Activated CD8-positive, alpha-beta memory T cell treated with anti-CD3 and anti-CD28 coated beads for 24 hours (primary cell): ENCODE results near the gene ADNP2.
"Not testable (repeated sequence)": the region's sequence is repeated elsewhere in the genome, so short reads cannot be mapped to it uniquely, and the experiment has no call there.

Experiments used
- DNase-seq: peaks from one replicate; pipeline ENCODE4 v3.0.0-alpha.2; 2020

The ADNP2 gene

DNA sequence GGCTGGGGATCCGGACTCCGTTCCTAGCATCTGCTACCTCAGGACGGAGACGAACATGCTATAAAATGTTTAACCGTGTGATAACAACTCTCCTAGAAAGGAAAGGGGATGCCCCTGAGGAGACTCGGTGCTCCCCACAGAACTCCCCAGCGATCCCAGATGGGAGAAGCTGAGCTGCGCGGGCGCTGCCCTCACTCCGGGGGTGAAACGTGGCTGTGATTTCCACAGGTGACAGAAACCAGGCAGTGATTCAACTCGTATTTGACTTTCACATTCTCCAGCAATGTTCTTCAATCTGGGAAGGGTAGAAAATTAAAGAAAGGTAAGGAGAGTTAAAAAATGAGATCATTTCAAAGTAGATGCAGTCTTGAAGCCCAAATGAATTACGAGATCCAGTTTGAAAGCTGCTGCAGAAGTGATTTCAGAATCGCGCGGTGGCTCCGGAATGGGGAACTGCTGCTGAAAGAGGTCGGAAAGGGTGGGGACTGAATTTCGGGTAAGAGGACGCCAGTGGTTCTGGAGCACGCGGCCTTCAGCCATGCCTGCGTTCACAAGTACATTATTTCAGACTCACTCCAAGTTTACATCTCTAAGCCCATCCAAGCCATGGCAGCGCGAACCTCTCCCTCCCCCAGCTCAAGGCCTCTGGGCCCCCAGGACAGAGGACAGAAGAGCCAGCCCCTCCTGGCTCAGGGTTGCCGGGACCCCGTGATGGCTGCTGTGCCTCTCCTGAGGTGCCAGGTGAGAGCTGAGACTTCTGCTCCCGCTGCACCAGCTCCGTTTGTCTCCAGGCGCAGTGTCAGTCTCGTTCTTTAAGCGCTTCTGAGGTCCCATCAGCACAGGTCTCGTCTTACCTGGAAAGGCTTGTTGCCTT, 39.5 kb downstream of the ADNP2 start:
- no peak for DNase-seq

- no peak for DNase-seq
Measured at GRCh38 chr18:80149667-80150066, 40.6 kb downstream of the ADNP2 start.

DNA sequence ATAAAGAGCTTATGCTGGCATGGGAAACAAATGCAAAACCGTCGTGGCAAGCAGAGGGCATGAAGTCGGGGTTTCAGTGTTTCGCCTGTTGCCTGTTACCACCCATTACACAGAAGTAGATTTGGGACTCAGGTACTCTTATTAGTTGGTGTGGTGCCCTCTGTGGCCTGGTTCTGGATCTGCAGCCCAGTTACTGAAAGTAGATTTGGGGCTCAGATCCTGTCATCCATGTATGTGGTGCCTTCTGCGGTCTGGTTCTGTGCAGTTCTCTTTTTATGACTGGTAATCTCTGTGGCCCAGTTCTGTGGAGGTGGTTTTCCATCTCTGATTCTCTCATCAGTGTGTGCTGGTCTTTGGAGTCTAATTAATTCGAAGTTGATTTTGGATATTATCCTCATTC, 45.2 kb downstream of the ADNP2 start:
- no peak for DNase-seq

DNA sequence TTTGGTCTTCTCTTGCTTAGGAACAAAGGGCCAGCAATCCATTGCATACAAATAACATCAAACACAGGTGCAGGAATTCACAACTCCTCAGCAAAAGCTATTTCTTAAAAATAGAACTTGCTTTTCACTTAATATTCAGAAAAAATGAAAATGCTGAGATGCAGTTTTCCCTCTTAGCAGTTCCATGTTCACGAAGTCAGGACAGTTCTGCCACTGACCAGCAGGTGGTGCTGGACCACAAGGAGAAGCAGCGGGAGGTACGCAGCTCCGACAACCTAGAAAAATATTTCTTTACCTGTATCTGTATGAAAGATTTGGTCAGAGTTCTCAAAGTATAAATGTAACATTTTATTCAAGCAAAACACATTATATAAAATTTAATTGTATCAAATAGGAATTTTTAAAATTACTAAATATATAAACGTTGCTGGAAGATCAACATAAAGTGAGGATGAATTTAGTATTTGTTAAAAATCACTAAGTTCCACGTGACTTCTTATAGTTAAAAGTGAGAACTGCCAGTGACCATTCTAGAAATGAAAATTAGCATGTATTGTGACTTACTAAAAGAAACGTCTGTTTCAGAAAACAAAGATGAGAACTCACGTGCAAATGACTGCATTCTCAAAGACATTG, 48.8 kb downstream of the ADNP2 start:
- peak; percentile 88 for DNase-seq

- peak; percentile 52 for DNase-seq
Measured at GRCh38 chr18:80158365-80158764, 49.3 kb downstream of the ADNP2 start.

GRCh38 chr18:80159713-80160636, 50.9 kb downstream of the ADNP2 start:
- peak; percentile 67 for DNase-seq

GRCh38 chr18:80161781-80162417, 52.8 kb downstream of the ADNP2 start:
- DNase-seq: no peak

GRCh38 chr18:80163183-80163582, 54.1 kb downstream of the ADNP2 start:
- DNase-seq: no peak

GRCh38 chr18:80164727-80165355, 55.8 kb downstream of the ADNP2 start:
- not testable (repeated sequence) for DNase-seq

- DNase-seq: no peak
Measured at GRCh38 chr18:80166240-80166639, 57.2 kb downstream of the ADNP2 start.

GRCh38 chr18:80166725-80167124, 57.7 kb downstream of the ADNP2 start:
- DNase-seq: no peak

GRCh38 chr18:80167331-80167730, 58.3 kb downstream of the ADNP2 start:
- no peak for DNase-seq

DNA sequence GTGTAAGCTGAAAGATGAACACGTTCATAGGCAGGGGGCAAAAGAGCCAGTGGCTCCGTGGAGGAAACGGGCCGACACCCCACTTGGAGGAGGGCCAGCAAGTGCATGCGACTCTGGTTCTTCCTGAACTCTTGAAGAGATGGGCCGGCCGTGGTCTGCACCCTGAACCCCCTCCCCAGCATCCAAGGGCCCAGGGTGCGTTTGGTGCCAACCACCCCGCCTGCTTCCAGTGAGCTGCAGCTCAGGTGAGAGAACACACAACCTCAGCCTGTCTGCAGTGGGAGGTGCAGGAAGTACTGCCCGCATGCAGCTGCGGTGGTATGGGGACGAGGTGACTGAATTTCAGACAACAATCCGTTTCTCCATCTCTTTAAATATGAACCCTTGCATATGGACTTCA, 58.9 kb downstream of the ADNP2 start:
- no peak for DNase-seq

DNA sequence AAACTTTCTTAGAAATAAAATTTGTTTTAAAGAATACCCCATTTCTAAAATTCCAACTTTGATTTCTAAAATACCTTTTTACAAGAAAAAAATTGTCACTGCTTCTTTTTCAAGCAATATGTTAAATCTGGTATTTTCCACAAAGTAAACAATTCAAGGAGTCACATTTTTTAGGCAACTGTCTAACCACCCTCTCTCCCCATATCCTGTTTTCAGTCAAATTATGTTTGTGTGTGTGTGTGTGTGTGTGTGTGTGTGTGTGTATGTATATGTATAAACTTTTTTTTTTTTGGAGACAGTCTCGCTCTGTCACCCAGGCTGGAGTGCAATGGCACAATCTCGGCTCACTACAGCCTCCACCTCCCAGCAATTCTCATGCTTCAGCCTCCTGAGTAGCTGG, 59.3 kb downstream of the ADNP2 start:
- DNase-seq: no peak

- no peak for DNase-seq
Measured at GRCh38 chr18:80168982-80169381, 59.9 kb downstream of the ADNP2 start.

DNA sequence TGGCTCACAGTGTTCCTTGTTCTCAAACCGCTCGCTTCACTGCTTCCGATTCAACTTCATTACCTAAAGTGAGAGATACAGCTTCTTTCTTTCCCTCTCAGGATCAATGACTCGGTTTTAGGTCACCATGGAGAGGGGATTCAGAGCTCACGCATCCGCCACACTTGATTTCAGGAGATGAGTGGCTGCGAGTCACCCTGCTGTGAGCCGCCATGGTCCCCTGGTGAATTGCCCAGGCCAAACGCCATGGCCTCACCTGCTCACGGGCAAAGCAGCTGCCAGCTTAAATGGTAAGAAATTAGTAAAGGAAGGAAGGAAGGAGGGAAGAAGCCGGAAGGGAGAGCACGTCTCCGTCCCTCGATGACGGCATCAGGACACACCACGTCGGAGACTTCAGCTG, 60.5 kb downstream of the ADNP2 start:
- no peak for DNase-seq

- DNase-seq: no peak
Measured at GRCh38 chr18:80170395-80171053, 61.5 kb downstream of the ADNP2 start.

DNA sequence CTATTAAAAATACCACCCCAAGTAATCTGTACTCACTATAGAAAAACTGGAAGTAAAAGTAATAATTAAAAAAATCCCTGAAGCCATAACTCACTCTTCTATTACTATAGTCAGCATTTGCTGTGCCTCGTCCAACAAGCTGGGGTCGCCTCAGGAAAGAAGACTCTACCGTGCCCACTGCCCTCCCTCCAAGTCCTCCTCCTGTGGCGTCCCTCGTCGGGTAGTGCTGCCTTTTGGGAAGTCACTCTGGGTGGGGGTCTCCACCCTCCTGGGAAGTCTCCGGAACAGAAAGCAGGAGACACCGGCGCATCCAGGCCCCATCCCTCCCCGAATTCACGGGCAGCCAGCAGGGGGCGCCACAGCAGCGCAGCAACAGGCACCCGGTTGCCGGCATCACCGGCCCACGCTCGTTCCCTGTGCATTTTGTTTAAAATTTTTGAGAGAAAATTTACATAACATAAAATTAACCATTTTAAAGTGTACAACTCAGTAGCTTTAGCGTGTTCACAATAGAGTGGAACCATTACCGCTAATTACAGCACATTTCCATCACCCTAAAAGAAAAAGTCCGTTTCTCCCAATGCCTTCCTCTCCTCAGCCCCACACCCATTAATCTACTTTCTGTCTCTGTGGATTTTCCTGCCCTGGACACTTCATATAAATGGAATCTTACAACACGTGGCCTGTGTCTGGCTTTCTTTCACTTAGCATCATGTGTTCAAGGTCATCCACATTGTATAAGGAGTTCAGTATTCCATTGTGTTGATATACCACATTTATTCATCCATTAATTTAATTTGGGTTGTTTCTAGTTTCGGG, 62.2 kb downstream of the ADNP2 start:
- DNase-seq: peak; percentile 83

- no peak for DNase-seq
Measured at GRCh38 chr18:80172056-80172455, 63.0 kb downstream of the ADNP2 start.

- DNase-seq: no peak
Measured at GRCh38 chr18:80173060-80173459, 64.0 kb downstream of the ADNP2 start.
